Cardiac muscle cell (in vitro differentiated cells and primary cell): ENCODE measurements around the gene DHRS2. TPM values are rescaled to one million over a fixed set of nuclear protein-coding genes. Genes with fewer than 3 reads are reported as not detected.
A peak's percentile ranks its signal among the peaks of the same experiment; 100 is the strongest.

Experiments used
- DNase-seq, 2 donors: peaks; one replicate each; pipeline versions ENCODE4 v3.0.0 to v3.0.0-alpha.2; 2010 to 2017; ENCODE audit warnings: low read depth in 1 of 2, low spot score in 1 of 2
- H3K27ac ChIP-seq: fragments of 200-600 bp; sonication (generic); 2 replicates; pipeline ENCODE4 v1.5.1; 2016
- H3K27me3 ChIP-seq: fragments of 200-600 bp; sonication (generic); 2 replicates; pipeline ENCODE4 v1.6.0; 2016; ENCODE audit warnings: control low read depth
- H3K36me3 ChIP-seq: fragments of 200-600 bp; sonication (generic); 2 replicates; pipeline ENCODE4 v1.5.1; 2016; ENCODE audit warnings: control low read depth
- H3K4me1 ChIP-seq: fragments of 200-600 bp; sonication (generic); 2 replicates; pipeline ENCODE4 v1.8.1; 2017; ENCODE audit warnings: low read depth, mild to moderate bottlenecking, mixed run types
- H3K4me3 ChIP-seq: fragments of 200-600 bp; sonication (generic); 2 replicates; pipeline ENCODE4 v1.5.1; 2016; ENCODE audit warnings: mild to moderate bottlenecking
- H3K9me3 ChIP-seq: fragments of 200-600 bp; sonication (generic); 2 replicates; pipeline ENCODE4 v1.5.1; 2017; ENCODE audit warnings: low read depth, mild to moderate bottlenecking, control low read depth
- CTCF ChIP-seq: IDR thresholded peaks from 2 replicates; pipeline ENCODE4 v1.5.1; 2012; ENCODE audit warnings: low read depth, mild to moderate bottlenecking, low read length
- polyA plus RNA-seq: library from polyadenylated mRNA; unstranded; fragments of >200 nt; fragmentation: Nextera tagmentation; extraction: Ambion mirVana; gene quantifications from 2 replicates; pipeline ENCODE4 v1.2.1, GENCODE V29; 2016
- total RNA-seq: library from RNA; depleted of rRNA; stranded (reverse); fragments of >200 nt; gene quantifications from 2 replicates; pipeline ENCODE4 v1.2.3, GENCODE V29; 2016

The DHRS2 gene
- total and polyA plus RNA-seq, 2 experiments from 2014 or later, result 0.97 TPM; not detected in 1

DNA sequence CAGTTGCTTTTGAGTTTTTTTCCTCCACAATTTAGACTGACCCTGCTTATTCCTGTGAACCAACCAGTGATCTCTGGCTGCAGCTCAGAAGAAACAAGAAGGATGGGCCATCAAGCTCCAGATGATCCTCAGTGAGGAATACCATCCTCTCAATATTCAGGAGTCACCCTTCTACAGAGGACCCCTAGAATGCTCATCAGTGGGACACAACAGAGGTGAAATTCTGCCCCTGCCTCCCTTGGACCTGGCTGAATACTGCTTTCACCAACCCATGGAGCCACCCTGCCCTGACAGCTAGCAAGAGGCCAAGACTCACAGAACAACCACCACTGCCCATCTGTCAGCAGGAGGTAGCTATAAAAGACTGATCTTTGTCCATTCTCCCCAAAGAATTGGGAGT, 9.2 kb upstream of the DHRS2 start:
- no peaks in the 10 kb centered on the region for H3K4me1 ChIP-seq
- no peak overlapping the region for H3K27ac ChIP-seq
- H3K36me3 ChIP-seq, result no peaks in the 10 kb centered on the region
- H3K9me3 ChIP-seq, result no peaks in the 10 kb centered on the region
- H3K4me3 ChIP-seq, result no peak overlapping the region
- TF ChIP-seq CTCF, result no peak
- no peaks in the 10 kb centered on the region for H3K27me3 ChIP-seq
- DNase-seq, result no peak

GRCh38 chr14:23627961-23628360, 8.2 kb upstream of the DHRS2 start:
- no peaks in the 10 kb centered on the region for H3K9me3 ChIP-seq
- DNase-seq, result peak in 1 of 2 donors; percentile 9
- no peak overlapping the region for H3K4me3 ChIP-seq
- no peaks in the 10 kb centered on the region for H3K36me3 ChIP-seq
- H3K4me1 ChIP-seq, result peaks cover 6% of the 10 kb centered on the region
- no peak overlapping the region for H3K27ac ChIP-seq
- no peak for TF ChIP-seq CTCF
- no peaks in the 10 kb centered on the region for H3K27me3 ChIP-seq

DNA sequence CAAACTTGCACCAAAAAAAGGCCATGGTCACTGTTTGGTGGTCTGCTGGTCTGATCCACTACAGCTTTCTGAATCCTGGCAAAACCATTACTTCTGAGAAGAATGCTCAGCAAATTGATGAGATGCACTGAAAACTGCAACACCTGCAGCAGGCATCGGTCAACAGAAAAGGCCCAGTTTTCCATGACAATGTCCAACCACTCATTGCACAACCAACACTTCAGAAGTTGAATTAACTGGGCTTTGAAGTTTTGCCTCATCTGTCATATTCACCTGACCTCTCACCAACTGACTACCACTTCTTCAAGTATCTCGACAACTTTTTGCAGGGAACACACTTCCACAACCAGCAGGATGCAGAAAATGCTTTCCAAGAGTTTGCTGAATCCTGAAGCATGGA, 7.0 kb upstream of the DHRS2 start:
- H3K4me1 ChIP-seq, result peaks cover 6% of the 10 kb centered on the region
- TF ChIP-seq CTCF, result no peak
- H3K27ac ChIP-seq, result no peak overlapping the region
- no peaks in the 10 kb centered on the region for H3K9me3 ChIP-seq
- no peaks in the 10 kb centered on the region for H3K27me3 ChIP-seq
- H3K36me3 ChIP-seq, result no peaks in the 10 kb centered on the region
- no peak overlapping the region for H3K4me3 ChIP-seq
- no peak for DNase-seq

GRCh38 chr14:23629832-23630396, 6.2 kb upstream of the DHRS2 start:
- H3K36me3 ChIP-seq, result no peaks in the 10 kb centered on the region
- no peak for DNase-seq
- no peaks in the 10 kb centered on the region for H3K27me3 ChIP-seq
- no peak overlapping the region for H3K4me3 ChIP-seq
- TF ChIP-seq CTCF, result no peak
- H3K27ac ChIP-seq, result no peak overlapping the region
- peaks cover 6% of the 10 kb centered on the region for H3K4me1 ChIP-seq
- no peaks in the 10 kb centered on the region for H3K9me3 ChIP-seq

GRCh38 chr14:23630687-23631086, 5.5 kb upstream of the DHRS2 start:
- H3K27me3 ChIP-seq, result no peaks in the 10 kb centered on the region
- no peaks in the 10 kb centered on the region for H3K36me3 ChIP-seq
- H3K27ac ChIP-seq, result no peak overlapping the region
- peaks cover 6% of the 10 kb centered on the region for H3K4me1 ChIP-seq
- no peak overlapping the region for H3K4me3 ChIP-seq
- no peaks in the 10 kb centered on the region for H3K9me3 ChIP-seq
- TF ChIP-seq CTCF, result no peak
- no peak for DNase-seq
